ENCODE data around the gene RNF11.

RNF11 gene

DNA sequence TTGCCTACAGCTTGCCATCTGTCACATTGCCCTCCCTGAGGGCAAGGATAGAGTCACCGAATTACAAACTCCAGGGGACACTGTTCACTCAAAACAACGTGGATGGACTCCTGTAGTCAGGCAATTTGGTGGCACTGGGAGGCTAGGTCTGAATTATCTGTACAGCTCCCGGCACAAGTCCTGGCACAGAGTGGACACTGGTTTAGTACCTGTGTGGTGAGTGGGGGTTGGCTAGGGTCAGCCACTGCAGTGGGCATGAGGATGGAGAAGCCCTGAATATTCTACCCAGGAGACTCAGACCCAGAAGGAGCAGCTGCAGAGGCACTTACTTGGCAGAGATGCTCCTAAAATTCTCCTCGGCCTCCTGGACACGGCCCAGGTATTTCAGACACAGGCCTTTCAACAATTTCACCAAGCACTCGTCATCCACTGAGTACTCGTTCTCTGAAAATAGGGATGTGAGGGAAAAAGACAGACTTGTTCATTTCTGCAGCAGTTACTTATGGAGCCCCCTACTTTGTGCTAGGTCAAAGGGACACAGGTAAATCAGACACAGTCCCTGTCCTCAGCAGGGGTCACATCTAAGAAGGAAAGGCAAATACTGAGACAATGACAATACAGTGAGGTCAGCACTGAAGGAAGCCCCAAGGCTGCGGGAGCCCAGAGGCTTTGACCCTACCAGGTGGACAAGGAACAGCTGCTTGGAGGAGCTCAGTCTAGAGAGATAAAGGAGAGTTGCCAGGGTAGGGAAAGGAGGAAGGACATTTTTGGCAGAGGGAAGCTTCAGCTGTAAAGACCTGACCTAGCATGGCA, 53.8 kb downstream of the RNF11 start:
- Mint-ChIP-seq H3K27ac (no peak overlapping the region), H3K9me3 (no peaks in the 10 kb centered on the region), H3K4me1 (ENCODE audit: low read depth) (peaks cover 8% of the 10 kb centered on the region), H3K27me3 (no peaks in the 10 kb centered on the region), H3K36me3 (ENCODE audit: low read depth) (no peaks in the 10 kb centered on the region), H3K4me3 (no peak overlapping the region)

- Mint-ChIP-seq H3K4me1 (ENCODE audit: low read depth) (peaks cover 6% of the 10 kb centered on the region), H3K4me3 (no peak overlapping the region), H3K9me3 (no peaks in the 10 kb centered on the region), H3K27me3 (no peaks in the 10 kb centered on the region), H3K27ac (no peak overlapping the region), H3K36me3 (ENCODE audit: low read depth) (no peaks in the 10 kb centered on the region)
These were observed 54.4 kb downstream of the RNF11 start for GRCh38 chr1:51290489-51290847.

DNA sequence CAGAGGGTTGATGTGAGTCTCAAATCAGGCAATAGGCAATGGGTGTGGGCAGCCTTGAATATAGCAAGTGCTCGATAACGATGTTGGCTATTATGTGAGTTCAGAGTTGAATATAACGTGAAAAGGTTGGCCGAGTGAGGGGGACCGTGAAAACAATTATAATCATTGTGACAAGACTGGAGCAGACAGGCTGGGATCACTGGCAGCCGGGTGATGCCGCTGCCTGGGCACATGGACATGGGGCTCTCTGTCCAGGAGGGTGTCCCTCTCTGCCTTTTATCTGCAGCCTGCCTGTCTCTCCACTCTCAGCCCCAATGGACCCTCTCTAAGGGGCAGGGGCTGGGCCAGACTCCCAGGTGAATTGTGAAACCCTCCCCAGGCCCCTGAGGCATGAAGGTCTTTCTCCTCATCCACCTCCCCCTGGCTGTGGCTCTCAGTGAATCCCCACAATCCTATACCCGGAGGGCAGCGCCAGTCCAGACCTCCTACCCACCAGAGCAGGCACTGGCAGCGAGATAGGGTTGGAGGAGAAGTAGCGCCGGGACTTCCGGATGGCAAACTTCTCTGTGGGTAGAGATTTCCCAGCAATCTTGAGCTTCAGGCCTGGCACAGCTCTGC, 57.9 kb downstream of the RNF11 start:
- H3K4me3 Mint-ChIP-seq = no peak overlapping the region
- no peaks in the 10 kb centered on the region for H3K9me3 Mint-ChIP-seq
- no peaks in the 10 kb centered on the region for H3K27me3 Mint-ChIP-seq
- no peaks in the 10 kb centered on the region for H3K36me3 Mint-ChIP-seq (ENCODE audit: low read depth)
- peaks cover 22% of the 10 kb centered on the region for H3K4me1 Mint-ChIP-seq (ENCODE audit: low read depth)
- no peak overlapping the region for H3K27ac Mint-ChIP-seq

DNA sequence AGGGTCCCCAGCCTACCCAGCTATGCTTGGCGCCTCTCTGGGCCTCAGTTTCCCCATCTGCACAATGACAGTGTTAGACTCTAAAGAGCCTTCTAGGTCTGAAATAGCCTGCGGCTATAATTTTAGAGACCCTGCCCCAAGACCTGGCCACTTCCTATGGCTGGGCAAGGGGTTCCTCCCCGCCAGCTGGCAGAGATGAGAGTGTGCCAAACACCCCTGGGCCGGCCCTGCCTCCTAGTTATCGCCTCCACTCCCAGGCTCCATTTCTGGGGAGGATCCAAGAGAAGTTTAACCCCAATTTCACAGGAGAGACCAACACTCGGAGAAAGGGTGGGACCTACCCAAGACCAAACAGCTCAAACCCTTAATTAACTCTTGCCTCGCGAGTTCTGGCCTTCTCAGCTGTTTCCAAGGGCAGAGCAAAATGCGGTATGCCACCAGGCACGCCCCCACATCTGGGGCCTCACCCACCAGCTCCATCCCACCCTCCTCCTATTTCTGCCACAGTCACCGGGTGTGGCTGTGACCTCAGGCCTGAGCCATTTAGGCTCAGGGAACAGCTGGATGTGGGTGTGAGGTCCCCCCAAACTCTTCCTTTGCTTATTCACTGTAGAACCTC, 58.6 kb downstream of the RNF11 start:
- Mint-ChIP-seq H3K36me3 (ENCODE audit: low read depth) (no peaks in the 10 kb centered on the region), H3K27ac (no peak overlapping the region), H3K4me1 (ENCODE audit: low read depth) (peaks cover 22% of the 10 kb centered on the region), H3K4me3 (no peak overlapping the region), H3K9me3 (no peaks in the 10 kb centered on the region), H3K27me3 (no peaks in the 10 kb centered on the region)

DNA sequence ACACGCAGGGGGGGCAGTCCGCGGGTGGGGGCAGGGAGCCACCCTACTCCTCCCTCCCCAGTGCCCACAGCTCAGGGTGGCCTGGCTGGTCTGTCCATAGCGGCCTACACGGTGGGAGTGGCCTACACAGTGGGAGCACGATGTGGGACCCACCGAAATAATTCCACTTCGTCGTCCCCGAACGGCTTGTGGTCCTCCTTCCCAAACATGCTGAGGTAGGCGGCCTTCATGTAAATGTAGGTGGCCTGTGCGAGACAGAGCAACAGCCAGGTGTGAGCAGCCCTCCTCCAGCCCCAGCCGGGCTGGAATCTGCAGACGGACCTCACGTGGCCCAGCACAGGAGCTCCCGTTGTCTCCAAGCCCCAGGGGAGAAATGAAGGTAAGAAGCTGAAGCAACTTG, 59.9 kb downstream of the RNF11 start:
- H3K27ac Mint-ChIP-seq = no peak overlapping the region
- no peaks in the 10 kb centered on the region for H3K36me3 Mint-ChIP-seq (ENCODE audit: low read depth)
- H3K4me3 Mint-ChIP-seq = no peak overlapping the region
- H3K27me3 Mint-ChIP-seq = no peaks in the 10 kb centered on the region
- H3K4me1 Mint-ChIP-seq (ENCODE audit: low read depth) = peaks cover 28% of the 10 kb centered on the region
- no peaks in the 10 kb centered on the region for H3K9me3 Mint-ChIP-seq

DNA sequence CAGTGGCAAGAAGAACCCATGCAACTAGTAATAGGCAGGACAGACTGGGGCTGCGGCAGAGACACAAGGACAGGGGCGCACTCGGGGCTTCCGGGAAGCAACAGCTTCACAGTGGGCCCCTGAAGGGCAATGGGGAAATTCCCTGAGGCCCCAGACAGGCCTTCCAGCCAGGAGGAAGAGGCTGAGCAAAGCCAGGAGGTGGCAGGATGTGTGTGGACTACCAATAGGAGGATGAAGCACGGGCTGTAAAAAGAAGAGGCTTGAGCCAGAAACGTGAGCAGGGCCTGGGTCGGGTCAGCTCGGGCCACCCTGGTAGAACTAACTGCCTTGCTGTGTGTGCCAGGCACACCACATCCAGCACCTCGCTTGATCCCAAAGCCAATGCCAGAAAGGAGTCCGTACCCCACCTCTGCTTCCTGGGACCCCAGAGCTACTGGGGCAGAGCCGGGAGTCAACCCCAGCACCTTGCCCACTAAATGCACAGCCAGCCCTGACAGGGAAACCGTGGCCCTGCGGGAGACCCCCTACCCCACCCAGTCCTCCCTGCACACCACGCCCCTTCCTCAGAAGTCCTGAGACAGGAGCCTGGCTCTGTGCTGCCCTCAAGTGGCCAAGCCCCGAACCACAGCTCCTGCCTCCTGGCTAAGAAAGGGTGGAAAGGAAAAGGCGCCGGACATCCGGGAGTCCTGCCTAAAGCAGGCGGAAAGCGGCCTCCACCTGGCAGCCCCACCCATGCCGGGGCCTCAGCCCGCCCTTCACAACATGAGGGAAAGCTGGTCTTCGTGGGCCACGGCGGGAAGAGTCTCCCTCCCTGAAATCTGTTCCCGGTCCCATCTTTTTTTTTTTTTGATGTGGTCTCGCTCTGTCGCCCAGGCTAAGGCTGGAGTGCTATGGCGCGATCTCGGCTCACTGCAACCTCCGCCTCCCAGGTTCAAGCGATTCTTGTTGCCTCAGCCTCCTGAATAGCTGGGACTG, 60.6 kb downstream of the RNF11 start:
- Mint-ChIP-seq H3K27me3 (no peaks in the 10 kb centered on the region), H3K27ac (peak overlapping the region; percentile 47), H3K4me1 (ENCODE audit: low read depth) (peaks cover 34% of the 10 kb centered on the region), H3K4me3 (peak overlapping the region; percentile 43), H3K9me3 (no peaks in the 10 kb centered on the region), H3K36me3 (ENCODE audit: low read depth) (no peaks in the 10 kb centered on the region)

DNA sequence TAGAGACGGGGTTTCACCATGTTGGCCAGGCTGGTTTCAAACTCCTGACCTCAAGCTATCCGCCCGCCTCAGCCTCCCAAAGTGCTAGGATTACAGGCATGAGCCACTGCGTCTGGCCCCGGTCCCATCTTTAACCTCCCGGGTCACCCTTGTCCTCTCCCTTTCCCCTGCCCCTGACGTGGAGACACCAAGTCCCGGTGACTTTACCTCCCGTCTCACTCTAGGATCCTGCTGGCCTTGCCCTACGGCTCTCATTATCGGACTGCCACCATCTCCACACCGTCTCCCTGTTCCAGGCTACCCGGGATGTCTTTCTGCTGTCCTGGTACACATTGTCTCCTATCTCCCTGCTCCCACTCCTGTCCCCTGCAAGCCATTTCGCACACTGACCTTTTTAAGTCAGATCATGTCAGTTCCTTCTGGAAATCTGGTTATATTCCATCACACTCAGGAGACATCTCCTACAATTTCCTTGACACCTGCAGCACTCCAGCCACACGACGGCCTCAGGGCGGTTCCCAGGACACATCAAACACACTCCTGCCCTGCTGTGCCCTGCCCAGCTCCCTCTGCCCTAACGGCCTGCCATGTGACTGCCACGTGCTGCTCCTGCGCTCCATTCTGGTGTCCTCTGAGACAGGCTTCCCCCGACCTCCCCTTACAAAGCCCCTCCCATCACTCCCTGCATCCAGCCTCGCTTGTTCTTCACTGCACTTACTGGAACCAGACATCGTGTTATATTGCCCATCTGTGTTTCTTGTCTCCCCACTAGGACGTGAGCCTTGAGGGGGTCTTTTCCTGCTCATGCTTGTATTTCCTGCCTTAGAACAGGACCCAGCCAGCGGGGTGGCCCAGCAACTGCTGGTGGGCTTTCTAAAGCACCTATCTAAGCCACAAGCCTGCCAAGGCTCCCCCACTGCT, 61.6 kb downstream of the RNF11 start:
- peak overlapping the region; percentile 78 for H3K27ac Mint-ChIP-seq
- H3K4me1 Mint-ChIP-seq (ENCODE audit: low read depth) = peaks cover 38% of the 10 kb centered on the region
- H3K9me3 Mint-ChIP-seq = no peaks in the 10 kb centered on the region
- H3K27me3 Mint-ChIP-seq = no peaks in the 10 kb centered on the region
- peak overlapping the region; percentile 63 for H3K4me3 Mint-ChIP-seq
- no peaks in the 10 kb centered on the region for H3K36me3 Mint-ChIP-seq (ENCODE audit: low read depth)

DNA sequence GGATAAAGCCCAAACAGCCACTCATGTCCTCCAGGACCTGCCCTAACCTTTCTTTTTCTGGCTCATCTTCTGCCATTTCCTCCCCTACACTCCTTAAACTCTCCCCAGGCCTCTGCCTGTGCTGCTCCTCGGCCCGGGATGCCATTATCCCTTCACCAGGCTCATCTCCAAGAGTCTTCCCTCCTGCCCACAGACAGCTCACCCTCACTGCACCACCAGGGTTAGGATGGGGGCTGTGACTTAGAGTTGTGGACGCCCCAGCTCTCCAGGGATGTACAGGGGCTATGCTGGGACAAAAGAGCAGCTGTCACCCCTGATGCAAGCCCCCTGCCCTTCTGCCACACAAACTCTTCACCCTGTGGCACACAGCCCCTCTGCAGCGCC, 62.2 kb downstream of the RNF11 start:
- H3K4me3 Mint-ChIP-seq = no peak overlapping the region
- no peaks in the 10 kb centered on the region for H3K27me3 Mint-ChIP-seq
- peaks cover 38% of the 10 kb centered on the region for H3K4me1 Mint-ChIP-seq (ENCODE audit: low read depth)
- no peaks in the 10 kb centered on the region for H3K9me3 Mint-ChIP-seq
- no peaks in the 10 kb centered on the region for H3K36me3 Mint-ChIP-seq (ENCODE audit: low read depth)
- H3K27ac Mint-ChIP-seq = peak overlapping the region; percentile 57

GRCh38 chr1:51299185-51299885, 63.3 kb downstream of the RNF11 start:
- H3K36me3 Mint-ChIP-seq (ENCODE audit: low read depth) = no peaks in the 10 kb centered on the region

GRCh38 chr1:51299981-51300670, 64.1 kb downstream of the RNF11 start:
- peaks cover 51% of the 10 kb centered on the region for H3K4me1 Mint-ChIP-seq (ENCODE audit: low read depth)
- no peaks in the 10 kb centered on the region for H3K9me3 Mint-ChIP-seq
- no peaks in the 10 kb centered on the region for H3K27me3 Mint-ChIP-seq
- no peak overlapping the region for H3K27ac Mint-ChIP-seq
- H3K4me3 Mint-ChIP-seq = no peak overlapping the region
- no peaks in the 10 kb centered on the region for H3K36me3 Mint-ChIP-seq (ENCODE audit: low read depth)

More at GRCh38 chr1:51299185-51299885, 63.3 kb downstream of the RNF11 start:
- H3K4me3 Mint-ChIP-seq = no peak overlapping the region
- no peak overlapping the region for H3K27ac Mint-ChIP-seq
- H3K9me3 Mint-ChIP-seq = no peaks in the 10 kb centered on the region
- H3K27me3 Mint-ChIP-seq = no peaks in the 10 kb centered on the region
- peaks cover 48% of the 10 kb centered on the region for H3K4me1 Mint-ChIP-seq (ENCODE audit: low read depth)

GRCh38 chr1:51301152-51301843, 65.2 kb downstream of the RNF11 start:
- Mint-ChIP-seq H3K9me3 (no peaks in the 10 kb centered on the region), H3K27me3 (no peaks in the 10 kb centered on the region), H3K36me3 (ENCODE audit: low read depth) (no peaks in the 10 kb centered on the region), H3K4me1 (ENCODE audit: low read depth) (peaks cover 48% of the 10 kb centered on the region), H3K4me3 (no peak overlapping the region), H3K27ac (no peak overlapping the region)

DNA sequence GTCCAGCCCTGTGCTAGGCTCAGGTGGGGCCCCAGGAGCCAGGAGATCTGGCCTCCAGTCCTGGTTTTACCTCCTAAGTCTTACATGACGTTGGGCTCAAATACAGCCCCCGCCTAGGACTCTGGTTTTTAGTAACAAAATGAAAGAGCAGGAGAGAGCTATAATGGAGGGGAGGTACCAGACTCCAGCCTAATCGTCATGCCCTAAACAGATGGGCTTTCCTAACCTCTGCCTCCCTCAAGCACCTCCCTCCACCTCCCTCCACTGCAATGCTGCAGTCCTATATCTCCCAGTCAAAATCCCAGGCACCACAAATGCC, 65.7 kb downstream of the RNF11 start:
- H3K9me3 Mint-ChIP-seq = no peaks in the 10 kb centered on the region
- H3K27me3 Mint-ChIP-seq = no peaks in the 10 kb centered on the region
- no peak overlapping the region for H3K4me3 Mint-ChIP-seq
- no peak overlapping the region for H3K27ac Mint-ChIP-seq
- peaks cover 43% of the 10 kb centered on the region for H3K4me1 Mint-ChIP-seq (ENCODE audit: low read depth)
- no peaks in the 10 kb centered on the region for H3K36me3 Mint-ChIP-seq (ENCODE audit: low read depth)

DNA sequence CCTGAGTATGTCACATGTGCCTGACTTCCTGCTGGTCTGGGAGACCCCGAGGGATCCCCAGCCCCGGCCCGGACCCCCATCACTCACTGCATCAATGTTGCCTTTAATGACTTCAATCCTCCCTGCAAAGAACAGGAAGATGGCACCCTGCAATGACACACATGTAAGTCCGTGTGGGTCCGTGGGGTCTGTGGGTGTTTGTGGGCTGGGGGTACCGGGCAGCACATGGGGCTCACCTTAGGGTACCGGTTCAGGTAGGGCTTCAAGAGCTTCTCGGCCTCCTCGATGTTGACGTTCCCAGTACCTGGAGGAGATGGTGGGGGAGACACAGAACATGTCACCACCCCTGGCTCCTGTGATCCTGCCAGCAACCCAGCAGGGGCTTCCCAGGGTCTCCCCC, 66.2 kb downstream of the RNF11 start:
- Mint-ChIP-seq H3K4me1 (ENCODE audit: low read depth) (peaks cover 38% of the 10 kb centered on the region), H3K27me3 (no peaks in the 10 kb centered on the region), H3K36me3 (ENCODE audit: low read depth) (no peaks in the 10 kb centered on the region), H3K4me3 (no peak overlapping the region), H3K9me3 (no peaks in the 10 kb centered on the region), H3K27ac (no peak overlapping the region)
